HG02763 (cell line): ENCODE measurements around the gene ZNF665.
"Not testable (repeated sequence)": the region's sequence is repeated elsewhere in the genome, so short reads cannot be mapped to it uniquely, and the experiment has no call there.

Experiments used
- ATAC-seq: cut with Tn5 transposase; IDR thresholded peaks from one replicate; pipeline ENCODE4 v1.9.1; 2021; ENCODE audit warnings: mild to moderate bottlenecking, moderate library complexity; ENCODE audit not compliant: unreplicated experiment

Gene ZNF665

GRCh38 chr19:53192771-53193534 lies at the start of gene ZNF665:
Gene ZNF665 (minus strand): TSS chr19:53193358. CDS start chr19:53182898, 10,460 bp downstream.
- no peak for ATAC-seq

- ATAC-seq, result no peak
These were observed 44.1 kb upstream of the ZNF665 start for GRCh38 chr19:53237114-53237777.

- no peak for ATAC-seq
These were observed 31.4 kb upstream of the ZNF665 start for GRCh38 chr19:53224606-53225005.

GRCh38 chr19:53222716-53223115 lies 29.6 kb upstream of the ZNF665 start:
- ATAC-seq, result not testable (repeated sequence)

GRCh38 chr19:53212703-53213320 lies 19.7 kb upstream of the ZNF665 start:
- ATAC-seq, result no peak

- ATAC-seq, result not testable (repeated sequence)
These were observed 18.4 kb upstream of the ZNF665 start for GRCh38 chr19:53211554-53211953.

GRCh38 chr19:53196777-53197396 lies 3.7 kb upstream of the ZNF665 start:
- no peak for ATAC-seq

- ATAC-seq, result no peak
These were observed 2.2 kb upstream of the ZNF665 start for GRCh38 chr19:53195265-53195903.

- ATAC-seq, result no peak
These were observed 521 bp upstream of the ZNF665 start for GRCh38 chr19:53193535-53194222.

- ATAC-seq, result no peak
These were observed 2.9 kb downstream of the ZNF665 start for GRCh38 chr19:53190253-53190652.

- ATAC-seq, result not testable (repeated sequence)
These were observed 3.4 kb downstream of the ZNF665 start for GRCh38 chr19:53189691-53190198.

GRCh38 chr19:53185155-53185882 lies 7.8 kb downstream of the ZNF665 start:
- ATAC-seq, result not testable (repeated sequence)

- ATAC-seq, result no peak
These were observed 9.9 kb downstream of the ZNF665 start for GRCh38 chr19:53183146-53183764.

- ATAC-seq, result no peak
These were observed 11.0 kb downstream of the ZNF665 start for GRCh38 chr19:53182202-53182601.

GRCh38 chr19:53177986-53178385 lies 15.2 kb downstream of the ZNF665 start:
- no peak for ATAC-seq

GRCh38 chr19:53172889-53173288 lies 20.3 kb downstream of the ZNF665 start:
- no peak for ATAC-seq

- ATAC-seq, result no peak
These were observed 27.5 kb downstream of the ZNF665 start for GRCh38 chr19:53165691-53166091.

- ATAC-seq, result no peak
These were observed 32.0 kb downstream of the ZNF665 start for GRCh38 chr19:53161123-53161522.

GRCh38 chr19:53160350-53160749 lies 32.8 kb downstream of the ZNF665 start:
- no peak for ATAC-seq
